Measurements from ENCODE around the gene AMMECR1. TPM values are rescaled to one million over a fixed set of nuclear protein-coding genes. Genes with fewer than 3 reads are reported as not detected.
A peak's percentile ranks its signal among the peaks of the same experiment; 100 is the strongest.

Gene AMMECR1
- total and polyA plus RNA-seq, 2 experiments from 2014 or later = 16.9 to 32.5 TPM

- peaks cover 4% of the 10 kb centered on the region for H3K27me3 Mint-ChIP-seq (ENCODE audit: insufficient read depth, low read depth, poor library complexity)
- H3K4me3 Mint-ChIP-seq = no peak overlapping the region
- no peaks in the 10 kb centered on the region for H3K36me3 Mint-ChIP-seq (ENCODE audit: low read depth)
- H4K20me1 ChIP-seq (replicated peaks; ENCODE audit: insufficient read depth) = no peaks in the 10 kb centered on the region
- no peaks in the 10 kb centered on the region for H3K9me2 ChIP-seq (ENCODE audit: insufficient read depth)
- TF ChIP-seq POLR2AphosphoS5 (IDR thresholded peaks at IDR 0.05; ENCODE audit: low read depth) (no peak), JUNB (IDR thresholded peaks at IDR 0.05; ENCODE audit: unreplicated experiment) (no peak), EZH2phosphoT487 (IDR thresholded peaks at IDR 0.05; ENCODE audit: unreplicated experiment) (no peak), ZNF114 (CRISPR knock-in tag; IDR thresholded peaks at IDR 0.05) (no peak), ZNF462 (CRISPR knock-in tag; IDR thresholded peaks at IDR 0.05) (no peak), STAT1 (IDR thresholded peaks at IDR 0.05; ENCODE audit: unreplicated experiment) (no peak), CREB1 (CRISPR knock-in tag; IDR thresholded peaks at IDR 0.05; ENCODE audit: low read depth) (no peak), EZH2 (IDR thresholded peaks at IDR 0.05; ENCODE audit: low read depth, unreplicated experiment) (no peak), CTCF (conservative IDR thresholded peaks at IDR 0.05; ENCODE audit: low read depth in 2 of 2) (no peak), ZNF331 (CRISPR knock-in tag; IDR thresholded peaks at IDR 0.05; ENCODE audit: low read depth) (no peak)
- TF ChIP-seq, protein P1, sequence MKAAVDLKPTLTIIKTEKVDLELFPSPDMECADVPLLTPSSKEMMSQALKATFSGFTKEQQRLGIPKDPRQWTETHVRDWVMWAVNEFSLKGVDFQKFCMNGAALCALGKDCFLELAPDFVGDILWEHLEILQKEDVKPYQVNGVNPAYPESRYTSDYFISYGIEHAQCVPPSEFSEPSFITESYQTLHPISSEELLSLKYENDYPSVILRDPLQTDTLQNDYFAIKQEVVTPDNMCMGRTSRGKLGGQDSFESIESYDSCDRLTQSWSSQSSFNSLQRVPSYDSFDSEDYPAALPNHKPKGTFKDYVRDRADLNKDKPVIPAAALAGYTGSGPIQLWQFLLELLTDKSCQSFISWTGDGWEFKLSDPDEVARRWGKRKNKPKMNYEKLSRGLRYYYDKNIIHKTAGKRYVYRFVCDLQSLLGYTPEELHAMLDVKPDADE (IDR thresholded peaks at IDR 0.05) = no peak
- TF ChIP-seq, protein P2, sequence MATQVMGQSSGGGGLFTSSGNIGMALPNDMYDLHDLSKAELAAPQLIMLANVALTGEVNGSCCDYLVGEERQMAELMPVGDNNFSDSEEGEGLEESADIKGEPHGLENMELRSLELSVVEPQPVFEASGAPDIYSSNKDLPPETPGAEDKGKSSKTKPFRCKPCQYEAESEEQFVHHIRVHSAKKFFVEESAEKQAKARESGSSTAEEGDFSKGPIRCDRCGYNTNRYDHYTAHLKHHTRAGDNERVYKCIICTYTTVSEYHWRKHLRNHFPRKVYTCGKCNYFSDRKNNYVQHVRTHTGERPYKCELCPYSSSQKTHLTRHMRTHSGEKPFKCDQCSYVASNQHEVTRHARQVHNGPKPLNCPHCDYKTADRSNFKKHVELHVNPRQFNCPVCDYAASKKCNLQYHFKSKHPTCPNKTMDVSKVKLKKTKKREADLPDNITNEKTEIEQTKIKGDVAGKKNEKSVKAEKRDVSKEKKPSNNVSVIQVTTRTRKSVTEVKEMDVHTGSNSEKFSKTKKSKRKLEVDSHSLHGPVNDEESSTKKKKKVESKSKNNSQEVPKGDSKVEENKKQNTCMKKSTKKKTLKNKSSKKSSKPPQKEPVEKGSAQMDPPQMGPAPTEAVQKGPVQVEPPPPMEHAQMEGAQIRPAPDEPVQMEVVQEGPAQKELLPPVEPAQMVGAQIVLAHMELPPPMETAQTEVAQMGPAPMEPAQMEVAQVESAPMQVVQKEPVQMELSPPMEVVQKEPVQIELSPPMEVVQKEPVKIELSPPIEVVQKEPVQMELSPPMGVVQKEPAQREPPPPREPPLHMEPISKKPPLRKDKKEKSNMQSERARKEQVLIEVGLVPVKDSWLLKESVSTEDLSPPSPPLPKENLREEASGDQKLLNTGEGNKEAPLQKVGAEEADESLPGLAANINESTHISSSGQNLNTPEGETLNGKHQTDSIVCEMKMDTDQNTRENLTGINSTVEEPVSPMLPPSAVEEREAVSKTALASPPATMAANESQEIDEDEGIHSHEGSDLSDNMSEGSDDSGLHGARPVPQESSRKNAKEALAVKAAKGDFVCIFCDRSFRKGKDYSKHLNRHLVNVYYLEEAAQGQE (IDR thresholded peaks at IDR 0.05; ENCODE audit: unreplicated experiment) = no peak
- no peaks in the 10 kb centered on the region for H3K79me2 ChIP-seq (replicated peaks; ENCODE audit: insufficient read depth)
- H2AFZ ChIP-seq = no peak overlapping the region
- H3F3A ChIP-seq (replicated peaks; ENCODE audit: low read depth) = no peaks in the 10 kb centered on the region
- H3K4me1 Mint-ChIP-seq = peaks cover 14% of the 10 kb centered on the region
- H3K27me3 ChIP-seq (ENCODE audit: insufficient read depth) = no peaks in the 10 kb centered on the region
- ATAC-seq (peak; percentile 37; the same call in 2 of the 3 replicates), DNase-seq (ENCODE audit: low spot score) (no peak)
- no peak overlapping the region for H3K27ac Mint-ChIP-seq
- H3K27ac ChIP-seq (ENCODE audit: low read depth) = no peak overlapping the region
- no peaks in the 10 kb centered on the region for H3K4me1 ChIP-seq (ENCODE audit: insufficient read depth)
- H3K36me3 ChIP-seq (ENCODE audit: insufficient read depth) = no peaks in the 10 kb centered on the region
- no peak overlapping the region for H3K4me3 ChIP-seq
- H3K4me2 ChIP-seq = no peak overlapping the region
- no peaks in the 10 kb centered on the region; the same call in 2 of the 3 replicates for H3K9me3 Mint-ChIP-seq
Measured at GRCh38 chrX:110180176-110180927, 137.5 kb downstream of the AMMECR1 start.

Measured in GM23338 (cell line).